ENCODE measurements around the gene NUDT22.

NUDT22 gene

DNA sequence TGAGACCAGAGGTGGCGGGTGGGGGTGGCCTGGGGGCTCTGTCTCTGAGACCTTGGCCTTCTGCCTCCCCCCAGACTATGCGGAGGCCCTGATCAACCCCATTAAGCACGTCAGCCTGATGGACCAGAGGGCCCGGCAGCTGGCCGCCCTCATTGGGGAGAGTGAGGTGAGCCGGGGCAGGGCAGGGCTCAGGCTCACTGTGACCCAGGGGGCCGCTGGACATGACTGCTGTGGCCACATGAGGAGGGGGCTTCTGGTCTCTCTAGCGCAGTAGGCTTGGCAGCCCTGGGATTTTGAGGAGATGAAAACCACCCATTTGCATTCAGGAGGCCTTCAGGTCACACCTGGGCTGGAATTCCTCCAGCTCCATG, 37.9 kb downstream of the NUDT22 start:
- Histone ChIP-seq H3K4me3 (ENCODE audit: insufficient read depth, low read depth, low read length) (no peak overlapping the region), H3K4me1 (ENCODE audit: control insufficient read depth, insufficient read depth, low read length) (peaks cover 14% of the 10 kb centered on the region), H3K27ac (ENCODE audit: insufficient read depth, low read depth, low read length, poor library complexity, severe bottlenecking) (peak overlapping the region; percentile 8), H3K27me3 (ENCODE audit: control insufficient read depth, insufficient read depth, low read length, poor library complexity, severe bottlenecking) (no peaks in the 10 kb centered on the region), H3K36me3 (ENCODE audit: control insufficient read depth, insufficient read depth, low read length) (peaks cover 18% of the 10 kb centered on the region), H3K9me3 (ENCODE audit: control insufficient read depth, low read length) (no peaks in the 10 kb centered on the region)
- WGBS, 2 experiments, result 92 to 95% methylated on average over 8 of the region's 8 CpGs

GRCh38 chr11:64264371-64264852, 38.3 kb downstream of the NUDT22 start:
- Histone ChIP-seq H3K36me3 (ENCODE audit: control insufficient read depth, insufficient read depth, low read length) (peaks cover 13% of the 10 kb centered on the region), H3K4me3 (ENCODE audit: insufficient read depth, low read depth, low read length) (no peak overlapping the region), H3K9me3 (ENCODE audit: control insufficient read depth, low read length) (no peaks in the 10 kb centered on the region), H3K27ac (ENCODE audit: insufficient read depth, low read depth, low read length, poor library complexity, severe bottlenecking) (no peak overlapping the region), H3K27me3 (ENCODE audit: control insufficient read depth, insufficient read depth, low read length, poor library complexity, severe bottlenecking) (no peaks in the 10 kb centered on the region), H3K4me1 (ENCODE audit: control insufficient read depth, insufficient read depth, low read length) (peaks cover 14% of the 10 kb centered on the region)
- WGBS, 2 experiments, result 95 to 96% methylated on average over 10 of the region's 10 CpGs

DNA sequence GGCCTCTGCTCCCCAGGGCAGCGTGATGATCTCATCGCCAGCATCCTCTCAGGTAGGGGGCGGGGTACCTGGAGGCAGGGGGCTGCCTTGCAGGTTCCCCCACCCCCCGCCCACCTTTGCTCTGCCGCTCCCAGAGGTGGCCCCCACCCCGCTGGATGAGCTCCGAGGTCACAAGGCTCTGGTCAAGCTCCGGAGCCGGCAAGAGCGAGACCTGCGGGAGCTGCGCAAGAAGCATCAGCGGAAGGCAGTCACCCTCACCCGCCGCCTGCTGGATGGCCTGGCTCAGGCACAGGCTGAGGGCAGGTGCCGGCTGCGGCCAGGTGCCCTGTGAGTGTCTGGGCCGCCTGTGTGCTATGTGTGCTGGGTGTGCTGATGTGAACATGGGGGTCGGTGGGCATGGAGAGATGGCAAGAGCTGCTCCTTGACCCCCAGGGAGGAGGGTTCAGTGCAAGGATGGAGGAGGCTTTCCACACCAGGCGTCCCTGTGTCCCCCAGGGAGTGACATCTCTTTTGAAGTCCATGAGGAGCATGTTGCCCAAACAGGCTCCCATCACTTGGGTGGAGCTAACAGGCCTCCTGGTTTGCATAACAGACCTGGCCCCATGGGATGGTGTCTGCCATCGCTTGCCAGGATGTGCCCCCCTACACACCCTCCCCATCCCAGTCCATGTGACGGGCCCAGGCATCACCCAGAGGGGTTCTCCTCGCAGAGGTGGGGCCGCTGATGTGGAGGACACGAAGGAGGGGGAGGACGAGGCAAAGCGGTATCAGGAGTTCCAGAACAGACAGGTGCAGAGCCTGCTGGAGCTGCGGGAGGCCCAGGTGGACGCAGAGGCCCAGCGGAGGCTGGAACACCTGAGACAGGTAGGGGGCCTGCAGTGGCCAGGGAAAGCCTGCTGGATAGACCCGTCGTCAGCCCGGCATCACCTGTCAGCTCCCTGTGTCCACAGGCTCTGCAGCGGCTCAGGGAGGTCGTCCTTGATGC, 39.4 kb downstream of the NUDT22 start:
- Histone ChIP-seq H3K9me3 (ENCODE audit: control insufficient read depth, low read length) (no peaks in the 10 kb centered on the region), H3K4me3 (ENCODE audit: insufficient read depth, low read depth, low read length) (no peak overlapping the region), H3K4me1 (ENCODE audit: control insufficient read depth, insufficient read depth, low read length) (peaks cover 14% of the 10 kb centered on the region), H3K27me3 (ENCODE audit: control insufficient read depth, insufficient read depth, low read length, poor library complexity, severe bottlenecking) (no peaks in the 10 kb centered on the region), H3K27ac (ENCODE audit: insufficient read depth, low read depth, low read length, poor library complexity, severe bottlenecking) (no peak overlapping the region), H3K36me3 (ENCODE audit: control insufficient read depth, insufficient read depth, low read length) (peaks cover 12% of the 10 kb centered on the region)
- 93 to 94% methylated on average over 35 of the region's 35 CpGs for WGBS, 2 experiments

DNA sequence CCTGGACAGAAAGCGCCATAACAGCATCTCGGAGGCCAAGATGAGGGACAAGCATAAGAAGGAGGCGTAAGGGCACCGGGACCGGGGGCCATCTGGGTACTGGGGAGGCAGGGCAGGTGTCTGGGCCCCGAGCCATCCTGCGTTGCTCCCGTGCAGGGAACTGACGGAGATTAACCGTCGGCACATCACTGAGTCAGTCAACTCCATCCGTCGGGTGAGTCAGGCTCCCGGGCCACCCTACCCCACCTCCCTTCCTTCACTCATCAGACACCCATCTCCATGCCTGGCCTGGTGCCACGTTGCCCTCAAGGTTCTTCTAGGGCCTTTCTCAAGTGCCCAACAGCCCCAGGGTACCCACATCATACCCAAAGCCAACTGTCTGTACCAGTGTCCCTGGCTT, 40.3 kb downstream of the NUDT22 start:
- Histone ChIP-seq H3K4me1 (ENCODE audit: control insufficient read depth, insufficient read depth, low read length) (peaks cover 14% of the 10 kb centered on the region), H3K9me3 (ENCODE audit: control insufficient read depth, low read length) (no peaks in the 10 kb centered on the region), H3K27me3 (ENCODE audit: control insufficient read depth, insufficient read depth, low read length, poor library complexity, severe bottlenecking) (no peaks in the 10 kb centered on the region), H3K27ac (ENCODE audit: insufficient read depth, low read depth, low read length, poor library complexity, severe bottlenecking) (no peak overlapping the region), H3K36me3 (ENCODE audit: control insufficient read depth, insufficient read depth, low read length) (peaks cover 12% of the 10 kb centered on the region), H3K4me3 (ENCODE audit: insufficient read depth, low read depth, low read length) (no peak overlapping the region)
- 94% methylated on average over 15 of the region's 15 CpGs for WGBS, 2 experiments

GRCh38 chr11:64267207-64267945, 41.3 kb downstream of the NUDT22 start:
- Histone ChIP-seq H3K4me3 (ENCODE audit: insufficient read depth, low read depth, low read length) (no peak overlapping the region), H3K36me3 (ENCODE audit: control insufficient read depth, insufficient read depth, low read length) (peaks cover 8% of the 10 kb centered on the region), H3K27ac (ENCODE audit: insufficient read depth, low read depth, low read length, poor library complexity, severe bottlenecking) (no peak overlapping the region), H3K27me3 (ENCODE audit: control insufficient read depth, insufficient read depth, low read length, poor library complexity, severe bottlenecking) (no peaks in the 10 kb centered on the region), H3K4me1 (ENCODE audit: control insufficient read depth, insufficient read depth, low read length) (peaks cover 14% of the 10 kb centered on the region), H3K9me3 (ENCODE audit: control insufficient read depth, low read length) (no peaks in the 10 kb centered on the region)
- WGBS, 2 experiments, result 93% methylated on average over 27 of the region's 27 CpGs

DNA sequence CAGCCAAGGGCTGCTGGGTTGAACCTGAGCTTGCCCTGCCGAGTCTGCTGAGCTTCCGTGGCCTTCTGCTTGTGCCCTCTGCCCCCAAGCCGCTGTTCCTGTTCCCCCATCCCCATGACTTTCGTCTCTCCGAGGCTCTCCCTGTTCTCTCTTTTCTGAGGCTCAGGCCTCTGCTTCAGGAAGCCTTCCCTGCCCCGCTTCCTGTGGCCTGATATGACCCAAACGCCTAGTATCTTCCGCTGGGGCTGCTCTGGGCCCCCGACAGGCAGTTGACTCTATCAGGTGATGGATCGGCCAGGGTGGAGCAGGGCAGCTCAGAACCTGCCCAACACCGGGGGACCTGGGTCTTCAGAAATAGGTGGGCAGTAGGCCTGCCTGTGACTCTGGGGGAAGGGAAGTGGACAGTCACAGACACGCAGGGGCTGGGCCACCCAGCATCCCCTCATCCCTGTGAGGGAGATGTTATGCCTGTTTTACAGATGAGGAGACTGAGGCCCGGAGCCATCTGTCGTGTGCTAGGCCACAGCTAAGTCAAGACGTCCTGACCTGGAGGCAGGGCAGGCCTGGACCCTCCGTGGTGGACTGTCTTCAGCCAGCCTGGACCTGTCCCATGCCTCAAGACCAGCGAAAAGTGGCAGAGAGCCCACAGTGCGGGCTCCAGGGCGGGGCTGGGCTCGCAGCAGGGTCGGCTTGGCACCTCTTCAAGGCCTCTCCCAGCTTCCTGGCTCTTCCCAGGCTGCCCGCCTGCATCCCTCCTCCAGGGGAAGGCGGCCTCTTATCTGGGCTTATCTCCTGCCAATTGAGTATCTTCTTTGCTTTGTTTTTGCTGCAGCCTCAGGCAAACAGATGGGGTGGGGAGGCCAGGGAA, 42.2 kb downstream of the NUDT22 start:
- WGBS, 2 experiments, result 92% methylated on average over 23 of the region's 23 CpGs
- H3K36me3 ChIP-seq (ENCODE audit: control insufficient read depth, insufficient read depth, low read length), result peaks cover 3% of the 10 kb centered on the region

GRCh38 chr11:64268893-64269539, 42.9 kb downstream of the NUDT22 start:
- Histone ChIP-seq H3K9me3 (ENCODE audit: control insufficient read depth, low read length) (no peaks in the 10 kb centered on the region), H3K4me3 (ENCODE audit: insufficient read depth, low read depth, low read length) (peak overlapping the region; percentile 95), H3K27me3 (ENCODE audit: control insufficient read depth, insufficient read depth, low read length, poor library complexity, severe bottlenecking) (no peaks in the 10 kb centered on the region), H3K27ac (ENCODE audit: insufficient read depth, low read depth, low read length, poor library complexity, severe bottlenecking) (peak overlapping the region; percentile 90), H3K36me3 (ENCODE audit: control insufficient read depth, insufficient read depth, low read length) (peaks cover 3% of the 10 kb centered on the region), H3K4me1 (ENCODE audit: control insufficient read depth, insufficient read depth, low read length) (peaks cover 4% of the 10 kb centered on the region)
- 4 to 5% methylated on average over 34 of the region's 34 CpGs for WGBS, 2 experiments

More for the DNA sequence above, 42.2 kb downstream of the NUDT22 start:
- peaks cover 11% of the 10 kb centered on the region for H3K4me1 ChIP-seq (ENCODE audit: control insufficient read depth, insufficient read depth, low read length)
- H3K4me3 ChIP-seq (ENCODE audit: insufficient read depth, low read depth, low read length), result peak overlapping the region; percentile 95
- no peak overlapping the region for H3K27ac ChIP-seq (ENCODE audit: insufficient read depth, low read depth, low read length, poor library complexity, severe bottlenecking)
- no peaks in the 10 kb centered on the region for H3K9me3 ChIP-seq (ENCODE audit: control insufficient read depth, low read length)
- H3K27me3 ChIP-seq (ENCODE audit: control insufficient read depth, insufficient read depth, low read length, poor library complexity, severe bottlenecking), result no peaks in the 10 kb centered on the region

- Histone ChIP-seq H3K9me3 (ENCODE audit: control insufficient read depth, low read length) (no peaks in the 10 kb centered on the region), H3K36me3 (ENCODE audit: control insufficient read depth, insufficient read depth, low read length) (peaks cover 3% of the 10 kb centered on the region), H3K27ac (ENCODE audit: insufficient read depth, low read depth, low read length, poor library complexity, severe bottlenecking) (peak overlapping the region; percentile 97), H3K4me3 (ENCODE audit: insufficient read depth, low read depth, low read length) (peak overlapping the region; percentile 95), H3K4me1 (ENCODE audit: control insufficient read depth, insufficient read depth, low read length) (peaks cover 4% of the 10 kb centered on the region), H3K27me3 (ENCODE audit: control insufficient read depth, insufficient read depth, low read length, poor library complexity, severe bottlenecking) (no peaks in the 10 kb centered on the region)
- 0% methylated on average over 58 of the region's 58 CpGs for WGBS, 2 experiments
Measured at GRCh38 chr11:64269540-64270220, 43.6 kb downstream of the NUDT22 start.

Measured in ectodermal cell (in vitro differentiated cells).